NT2/D1 (cell line): ENCODE data around the gene FSTL4.

Experiments
- SUZ12 ChIP-seq: IDR thresholded peaks from 2 replicates; pipeline ENCODE4 v1.6.1; 2011; ENCODE audit not compliant: insufficient read length, insufficient read depth; ENCODE audit errors: extremely low read depth
- ZNF274 ChIP-seq: IDR thresholded peaks from 2 replicates; pipeline ENCODE4 v1.6.1; 2011; ENCODE audit warnings: mild to moderate bottlenecking, low read depth, low read length

DNA sequence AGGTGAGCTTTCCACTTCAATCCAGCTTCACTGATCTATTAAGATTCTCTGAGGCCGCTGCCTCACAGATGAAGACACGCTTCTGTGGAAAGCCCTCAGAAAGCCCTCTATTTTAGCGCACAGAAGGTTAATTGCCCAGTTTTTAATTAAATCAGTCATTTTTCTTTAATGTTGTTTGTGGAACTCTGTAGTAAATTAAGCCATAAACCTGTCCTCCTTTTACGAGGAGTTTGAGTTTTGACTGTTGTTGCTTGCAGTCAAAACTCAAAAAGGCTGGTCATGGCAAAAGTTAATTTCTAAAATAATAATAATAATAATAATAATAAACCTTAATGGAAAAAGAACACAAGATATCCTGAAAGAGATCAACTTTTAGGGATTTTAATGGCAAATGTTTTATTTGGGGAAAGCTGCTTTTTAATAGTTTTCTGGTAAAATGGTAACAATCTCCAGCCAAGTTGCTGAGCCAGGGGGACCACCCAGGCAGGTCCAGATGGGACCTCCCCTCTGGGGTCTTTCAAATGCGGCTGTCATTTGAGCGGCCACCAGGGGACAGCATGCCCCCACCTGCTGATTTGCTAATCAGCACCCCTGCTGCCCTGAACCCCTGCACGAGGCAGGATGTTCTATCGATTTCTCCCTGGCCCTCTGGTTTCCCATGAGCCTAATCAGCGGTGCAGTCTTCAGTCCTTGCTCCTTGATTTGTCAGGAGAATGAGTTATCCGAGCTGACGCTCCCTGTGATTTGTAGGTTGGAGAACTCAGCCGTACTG is 247.2 kb downstream of the FSTL4 start:
- TF ChIP-seq SUZ12: no peak
- no peak for TF ChIP-seq ZNF274
